ENCODE data around the gene LAIR2. TPM values are rescaled to one million over a fixed set of nuclear protein-coding genes. Genes with fewer than 3 reads are reported as not detected.

The LAIR2 gene
- total RNA-seq, 1 experiment from 2014 or later: not detected

GRCh38 chr19:54552913-54553310, 50.3 kb downstream of the LAIR2 start:
- Mint-ChIP-seq H3K27me3 (ENCODE audit: insufficient read depth, unreplicated experiment) (peaks cover 2% of the 10 kb centered on the region), H3K4me3 (ENCODE audit: unreplicated experiment) (no peak overlapping the region), H3K27ac (ENCODE audit: unreplicated experiment) (no peak overlapping the region), H3K36me3 (ENCODE audit: insufficient read depth, unreplicated experiment) (no peaks in the 10 kb centered on the region), H3K9me3 (ENCODE audit: unreplicated experiment) (peaks cover 12% of the 10 kb centered on the region), H3K4me1 (ENCODE audit: low read depth, unreplicated experiment) (no peaks in the 10 kb centered on the region)
- Histone ChIP-seq H3K9me3 (no peaks in the 10 kb centered on the region), H3K27me3 (replicated peaks; ENCODE audit: control insufficient read depth, insufficient read depth, low read length) (no peaks in the 10 kb centered on the region), H3K4me3 (ENCODE audit: low read depth, low read length) (no peak overlapping the region), H3K36me3 (ENCODE audit: control insufficient read depth, insufficient read depth, low read length) (no peaks in the 10 kb centered on the region), H3K4me1 (no peaks in the 10 kb centered on the region)
- ChIA-PET POLR2A (no interaction called here), CTCF (no interaction called here)
- TF ChIP-seq CTCF (IDR thresholded peaks at IDR 0.05; ENCODE audit: insufficient read depth in 1 of 2, low read depth in 1 of 2, low read length in 1 of 2, severe bottlenecking in 1 of 2, unreplicated experiment in 1 of 2): no peak
- intact Hi-C loops (cut with micrococcal nuclease; ENCODE audit: unreplicated experiment): no loop called here
- no TSS peak for BruUV-seq (replicated peaks)
- no peak for DNase-seq

- Mint-ChIP-seq H3K4me1 (ENCODE audit: low read depth, unreplicated experiment) (no peaks in the 10 kb centered on the region), H3K27me3 (ENCODE audit: insufficient read depth, unreplicated experiment) (peaks cover 2% of the 10 kb centered on the region), H3K27ac (ENCODE audit: unreplicated experiment) (no peak overlapping the region), H3K4me3 (ENCODE audit: unreplicated experiment) (no peak overlapping the region), H3K36me3 (ENCODE audit: insufficient read depth, unreplicated experiment) (no peaks in the 10 kb centered on the region), H3K9me3 (ENCODE audit: unreplicated experiment) (peaks cover 12% of the 10 kb centered on the region)
- no peak for TF ChIP-seq CTCF (IDR thresholded peaks at IDR 0.05; ENCODE audit: insufficient read depth in 1 of 2, low read depth in 1 of 2, low read length in 1 of 2, severe bottlenecking in 1 of 2, unreplicated experiment in 1 of 2)
- ChIA-PET CTCF (no interaction called here), POLR2A (no interaction called here)
- no peaks in the 10 kb centered on the region for H3K4me1 ChIP-seq
- no peak overlapping the region for H3K4me3 ChIP-seq (ENCODE audit: low read depth, low read length)
- no peaks in the 10 kb centered on the region for H3K36me3 ChIP-seq (ENCODE audit: control insufficient read depth, insufficient read depth, low read length)
- no peak for DNase-seq
- no peaks in the 10 kb centered on the region for H3K9me3 ChIP-seq
- H3K27me3 ChIP-seq (replicated peaks; ENCODE audit: control insufficient read depth, insufficient read depth, low read length): no peaks in the 10 kb centered on the region
- intact Hi-C loops (cut with micrococcal nuclease; ENCODE audit: unreplicated experiment): no loop called here
- no TSS peak for BruUV-seq (replicated peaks)
Measured at GRCh38 chr19:54554006-54554405, 51.4 kb downstream of the LAIR2 start.

- Mint-ChIP-seq H3K4me1 (ENCODE audit: low read depth, unreplicated experiment) (no peaks in the 10 kb centered on the region), H3K36me3 (ENCODE audit: insufficient read depth, unreplicated experiment) (no peaks in the 10 kb centered on the region), H3K27me3 (ENCODE audit: insufficient read depth, unreplicated experiment) (peaks cover 2% of the 10 kb centered on the region), H3K9me3 (ENCODE audit: unreplicated experiment) (peaks cover 12% of the 10 kb centered on the region), H3K4me3 (ENCODE audit: unreplicated experiment) (no peak overlapping the region), H3K27ac (ENCODE audit: unreplicated experiment) (no peak overlapping the region)
- no peaks in the 10 kb centered on the region for H3K9me3 ChIP-seq
- H3K4me3 ChIP-seq (ENCODE audit: low read depth, low read length): no peak overlapping the region
- H3K36me3 ChIP-seq (ENCODE audit: control insufficient read depth, insufficient read depth, low read length): no peaks in the 10 kb centered on the region
- intact Hi-C loops (cut with micrococcal nuclease; ENCODE audit: unreplicated experiment): no loop called here
- TF ChIP-seq CTCF (IDR thresholded peaks at IDR 0.05; ENCODE audit: insufficient read depth in 1 of 2, low read depth in 1 of 2, low read length in 1 of 2, severe bottlenecking in 1 of 2, unreplicated experiment in 1 of 2): no peak
- H3K4me1 ChIP-seq: no peaks in the 10 kb centered on the region
- no peak for DNase-seq
- no TSS peak for BruUV-seq (replicated peaks)
- CTCF ChIA-PET: no interaction called here
- H3K27me3 ChIP-seq (replicated peaks; ENCODE audit: control insufficient read depth, insufficient read depth, low read length): no peaks in the 10 kb centered on the region
- POLR2A ChIA-PET: no interaction called here
Measured at GRCh38 chr19:54554896-54555295, 52.3 kb downstream of the LAIR2 start.
